Fibroblast of gingiva (primary cell): ENCODE data around the gene UBE2H.

ENCODE experiments used
- DNase-seq: peaks from one replicate; pipeline ENCODE4 v3.0.0-alpha.2; 2011; ENCODE audit warnings: low read depth

The UBE2H gene

GRCh38 chr7:129786825-129787563 is 165.8 kb downstream of the UBE2H start:
- no peak for DNase-seq

- DNase-seq, result no peak
Observed at GRCh38 chr7:129785685-129786514, 166.9 kb downstream of the UBE2H start.

- DNase-seq, result no peak
Observed at GRCh38 chr7:129784783-129785684, 167.7 kb downstream of the UBE2H start.

GRCh38 chr7:129784437-129784782 is 168.3 kb downstream of the UBE2H start:
- DNase-seq, result no peak

DNA sequence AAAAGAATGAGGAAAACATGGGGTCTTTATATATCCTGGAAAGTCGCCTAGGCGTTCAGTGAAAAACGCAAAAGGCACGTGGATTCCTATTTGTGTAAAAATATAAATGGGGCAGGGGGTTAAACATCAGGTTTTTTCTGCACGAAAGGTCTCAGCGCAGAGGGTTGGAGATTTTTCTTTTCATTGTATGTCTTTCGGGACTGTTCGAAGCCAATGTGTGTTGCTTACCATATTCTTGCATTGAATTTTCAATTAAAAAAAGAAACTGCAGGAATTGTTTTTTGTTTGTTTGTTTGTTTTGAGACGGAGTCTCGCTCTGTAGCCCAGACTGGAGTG is 169.2 kb downstream of the UBE2H start:
- DNase-seq, result no peak

DNA sequence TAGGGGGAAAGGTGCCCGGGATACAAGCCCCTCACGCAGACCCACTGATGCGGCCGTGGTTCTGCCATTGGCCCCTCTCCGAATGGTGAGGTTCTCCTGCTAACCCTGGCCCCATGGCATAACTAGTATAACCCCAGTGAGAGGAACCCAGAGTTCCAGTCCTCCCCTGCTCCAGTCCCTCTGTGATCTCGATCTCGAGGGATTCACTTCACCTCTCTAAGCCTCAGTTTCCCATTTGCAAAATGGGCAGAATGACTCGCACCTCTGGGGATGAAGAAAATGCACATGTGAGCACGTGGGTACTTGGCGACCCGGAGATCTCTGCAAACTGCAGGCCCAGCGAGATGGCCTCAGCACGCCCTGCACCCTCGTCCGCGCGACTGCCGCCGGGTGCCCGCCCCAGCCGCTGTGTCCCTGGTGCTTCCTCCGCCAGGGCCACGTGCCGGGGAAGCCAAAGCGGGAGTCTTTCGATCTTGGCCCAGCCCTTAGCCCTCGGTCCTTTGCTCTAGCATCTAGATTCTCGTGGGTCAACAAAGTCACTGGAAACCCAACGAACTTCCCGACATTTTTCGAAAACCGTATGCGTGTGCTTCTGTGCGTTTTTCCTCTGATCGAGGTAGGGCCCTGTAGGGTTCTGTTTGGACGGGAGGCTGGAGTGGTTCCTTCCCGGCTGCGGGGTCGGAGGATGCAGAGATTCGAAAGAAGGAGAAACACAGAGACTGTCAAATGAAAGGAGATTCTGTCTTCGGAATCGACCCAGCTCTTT is 169.8 kb downstream of the UBE2H start:
- no peak for DNase-seq

GRCh38 chr7:129781928-129782817 is 170.6 kb downstream of the UBE2H start:
- no peak for DNase-seq

DNA sequence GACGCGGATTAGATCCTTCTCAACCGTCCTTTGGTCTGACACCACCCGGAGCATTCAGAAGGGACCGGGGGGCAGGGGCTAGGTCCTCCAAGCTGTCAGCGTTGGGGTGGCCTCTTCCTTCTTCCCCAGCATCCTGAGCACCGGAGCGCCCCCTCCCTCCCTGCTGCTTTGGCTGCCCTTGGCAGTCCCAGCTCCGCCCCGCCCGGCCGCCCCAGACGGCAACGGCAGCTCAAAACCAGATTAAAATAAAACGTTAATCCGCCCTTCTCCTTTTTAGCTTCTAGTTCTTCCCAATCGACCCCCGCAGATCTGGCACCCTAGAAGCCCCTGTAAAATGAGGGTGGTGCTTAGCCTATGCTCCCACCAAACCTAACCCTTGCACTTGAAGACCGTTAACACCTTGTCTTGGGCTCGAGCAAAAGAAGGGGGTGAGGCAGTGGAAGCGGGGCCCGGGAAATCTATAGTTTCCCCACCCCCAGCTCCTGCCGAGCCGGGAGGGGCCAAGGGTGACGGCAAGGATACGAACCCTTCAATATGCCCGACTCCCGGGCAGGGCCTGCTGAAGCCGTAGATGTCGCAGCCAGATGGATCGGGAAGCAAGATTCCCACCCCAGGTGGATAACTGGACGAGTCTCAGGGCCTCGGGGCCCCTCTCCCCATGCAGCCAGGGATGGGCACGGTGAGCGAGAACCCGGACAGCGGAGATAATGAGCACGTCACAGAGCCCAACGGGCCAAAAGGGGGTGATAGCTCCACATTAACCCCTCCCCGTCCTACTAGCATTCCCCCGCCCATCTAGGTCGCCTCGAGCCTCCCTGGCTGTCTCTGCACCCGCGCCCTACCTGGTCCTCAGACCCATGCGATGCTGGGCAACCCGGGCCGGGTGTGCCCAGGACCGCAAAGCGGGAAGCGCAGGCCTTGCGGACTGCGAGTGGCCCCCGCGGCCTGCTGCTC is 171.5 kb downstream of the UBE2H start:
- no peak for DNase-seq
